HepG2 (cell line): Measurements from ENCODE around the gene SNX19. TPM values are rescaled to one million over a fixed set of nuclear protein-coding genes. Genes with fewer than 3 reads are reported as not detected.

Experiments
- ATAC-seq: fragments of 200-7000 bp; cut with Tn5 transposase; 3 replicates; pipeline ENCODE4 v1.9.1; 2020; ENCODE audit warnings: mild to moderate bottlenecking, moderate library complexity
- BruUV-seq: library from RNA; stranded (reverse); fragments of 400-500 nt; replicated peaks from 2 replicates; lab custom pipeline; 2021; lab: Mats Ljungman, UMichigan
- CTCF ChIA-PET: fragments of 300-600 bp; formaldehyde crosslinking; extraction: SDS; loops from one replicate; lab custom pipeline; 2021; ENCODE audit warnings: low total read pairs, inconsistent platforms, low intra/inter-chr PET ratio; lab: Yijun Ruan, JAX
- POLR2A ChIA-PET: fragments of 350-600 bp; sonication (Branson Sonifier 250); formaldehyde crosslinking; loops from one replicate; lab custom pipeline; 2020; ENCODE audit warnings: antibody characterized with exemption, inconsistent platforms; lab: Yijun Ruan, JAX
- DNase-seq: peaks from one replicate; pipeline ENCODE4 v3.0.0-alpha.2; 2015; ENCODE audit warnings: low spot score
- FAIRE-seq: peaks from 3 replicates; lab custom pipeline; 2011; peaks lifted over from hg19 to GRCh38; lab: Jason Lieb, UNC
- H2AFZ ChIP-seq: one replicate; pipeline ENCODE4 v1.6.1; 2011; ENCODE audit warnings: low read length, inconsistent platforms
- H3K27ac ChIP-seq: fragments of 300-600 bp; 3 replicates; pipeline ENCODE4 v1.8.0; 2011; ENCODE audit warnings: mixed run types, mild to moderate bottlenecking, mixed read lengths, low read length, inconsistent platforms; ENCODE audit not compliant: insufficient read depth; ENCODE audit errors: extremely low read length
- H3K27me3 ChIP-seq, 2 experiments: fragments of 200-600 bp in 1 of 2; 2 replicates in 1 of 2; 3 replicates in 1 of 2; pipeline versions ENCODE4 v1.6.0 to v1.8.0; 2011; ENCODE audit warnings: low read length in 2 of 2, mild to moderate bottlenecking in 2 of 2, moderate library complexity in 2 of 2, inconsistent platforms in 1 of 2; ENCODE audit not compliant: insufficient read depth in 2 of 2, control insufficient read depth in 1 of 2
- H3K36me3 ChIP-seq, 2 experiments: fragments of 200-600 bp in 1 of 2; replicated peaks in 1 of 2; 2 replicates in 1 of 2; 3 replicates in 1 of 2; pipeline versions ENCODE4 v1.5.1 to v1.8.0; 2011; ENCODE audit warnings: low read length in 2 of 2, inconsistent platforms in 1 of 2; ENCODE audit not compliant: insufficient read depth in 2 of 2, control insufficient read depth in 1 of 2
- H3K4me1 ChIP-seq: 2 replicates; pipeline ENCODE4 v1.5.1; 2012; ENCODE audit warnings: low read length, inconsistent platforms; ENCODE audit not compliant: insufficient read depth
- H3K4me2 ChIP-seq: 2 replicates; pipeline ENCODE4 v1.6.0; 2011; ENCODE audit warnings: low read depth, low read length, inconsistent platforms
- H3K4me3 ChIP-seq, 3 experiments: fragments of 200-600 bp in 1 of 3; sonication (generic), shearing (Covaris generic) in 1 of 3; replicated peaks in 1 of 3; 2 replicates each; pipeline ENCODE4 v1.5.1; 2011 to 2016; ENCODE audit warnings: low read length in 3 of 3, inconsistent platforms in 2 of 3, low read depth in 2 of 3, mild to moderate bottlenecking in 2 of 3, control low read depth in 1 of 3, mixed read lengths in 1 of 3; ENCODE audit not compliant: insufficient read depth in 1 of 3
- H3K79me2 ChIP-seq: one replicate; pipeline ENCODE4 v1.6.1; 2011; ENCODE audit warnings: low read length, inconsistent platforms; ENCODE audit not compliant: insufficient read depth
- H3K9ac ChIP-seq: 2 replicates; pipeline ENCODE4 v1.6.0; 2011; ENCODE audit warnings: mild to moderate bottlenecking, low read depth, low read length, inconsistent platforms; ENCODE audit not compliant: insufficient read depth
- H3K9me3 ChIP-seq: 2 replicates; pipeline ENCODE4 v1.5.1; 2012; ENCODE audit warnings: mild to moderate bottlenecking, low read length
- H4K20me1 ChIP-seq: 2 replicates; pipeline ENCODE4 v1.6.0; 2011; ENCODE audit warnings: inconsistent platforms, mild to moderate bottlenecking, low read length, moderate library complexity; ENCODE audit not compliant: insufficient read depth
- FOXK2 ChIP-seq: fragments of 450-650 bp; IDR thresholded peaks from 2 replicates; pipeline ENCODE4 v1.6.1; 2016
- HHEX ChIP-seq: IDR thresholded peaks from 2 replicates; pipeline ENCODE4 v1.6.1; 2016; ENCODE audit warnings: control low read depth
- MED13 ChIP-seq: sonication (generic); formaldehyde crosslinking; IDR thresholded peaks from 2 replicates; pipeline ENCODE4 v1.5.0; 2020; ENCODE audit warnings: missing genetic modification reagents
- ONECUT2 ChIP-seq: sonication (generic); formaldehyde crosslinking; IDR thresholded peaks from 2 replicates; pipeline ENCODE4 v1.4.0; 2020; ENCODE audit warnings: missing genetic modification reagents
- PAWR ChIP-seq: sonication (generic); formaldehyde crosslinking; IDR thresholded peaks from 2 replicates; pipeline ENCODE4 v1.4.0; 2020; ENCODE audit warnings: missing genetic modification reagents, mild to moderate bottlenecking, borderline replicate concordance
- PPARG ChIP-seq: conservative IDR thresholded peaks from 2 replicates; pipeline ENCODE4 v1.6.1; 2016; ENCODE audit warnings: missing biosample characterization, missing genetic modification reagents
- RFXAP ChIP-seq: sonication (generic); formaldehyde crosslinking; IDR thresholded peaks from 2 replicates; pipeline ENCODE4 v1.4.0; 2020; ENCODE audit warnings: missing genetic modification reagents, borderline replicate concordance
- SALL1 ChIP-seq: sonication (generic); formaldehyde crosslinking; IDR thresholded peaks from 2 replicates; pipeline ENCODE4 v1.8.0; 2022; ENCODE audit warnings: mild to moderate bottlenecking, missing genetic modification reagents
- SKI ChIP-seq: fragments of 450-650 bp; IDR thresholded peaks from one replicate; pipeline ENCODE4 v1.6.1; 2018; ENCODE audit warnings: mild to moderate bottlenecking; ENCODE audit not compliant: partially characterized antibody
- ZMYM2 ChIP-seq: sonication (generic); formaldehyde crosslinking; IDR thresholded peaks from 2 replicates; pipeline ENCODE4 v1.8.0; 2022; ENCODE audit warnings: mild to moderate bottlenecking, missing genetic modification reagents
- ZNF331 ChIP-seq: sonication (generic); formaldehyde crosslinking; IDR thresholded peaks from 2 replicates; pipeline ENCODE4 v1.4.0; 2020; ENCODE audit warnings: missing genetic modification reagents
- ZNF496 ChIP-seq: sonication (generic); formaldehyde crosslinking; IDR thresholded peaks from 2 replicates; pipeline ENCODE4 v1.8.1; 2023; ENCODE audit warnings: mild to moderate bottlenecking, moderate library complexity, missing genetic modification reagents; ENCODE audit not compliant: insufficient replicate concordance
- ZNF670 ChIP-seq: sonication (generic); formaldehyde crosslinking; IDR thresholded peaks from 2 replicates; pipeline ENCODE4 v1.8.0; 2022; ENCODE audit warnings: mild to moderate bottlenecking, missing genetic modification reagents, borderline replicate concordance
- WGBS: methylation state at CpG from one replicate; pipeline ENCODE4 v1.1.6; 2017; ENCODE audit warnings: low lambda C conversion rate; 5-methylcytosine and 5-hydroxymethylcytosine counted together
- in situ Hi-C: cut with HindIII; loops from 2 replicates; pipeline ENCODE4 v1.10.0; 2017; ENCODE audit warnings: low pct_unique_long_range_greater_than_20kb; ENCODE audit not compliant: extremely low pct_ligation_motif_present
- intact Hi-C: fragments of 100-400 bp; cut with micrococcal nuclease; formaldehyde crosslinking; loops from one replicate; pipeline ENCODE4 v1.10.0; 2022; ENCODE audit not compliant: unreplicated experiment
- polyA plus RNA-seq, 8 experiments: library from polyadenylated mRNA; depleted of rRNA in 3 of 8; stranded (reverse) in 7 of 8; unstranded in 1 of 8; fragments of >200 nt; fragmentation: Illumina TruSeq in 4 of 8; extraction: Trizol in 4 of 8; gene quantifications; 2 replicates each; pipeline versions ENCODE4 v1.2.1 to v1.2.3, GENCODE V29; 2011 to 2016; ENCODE audit warnings: low read depth in 4 of 8, missing spikeins in 1 of 8, mixed read lengths in 1 of 8; ENCODE audit not compliant: insufficient read depth in 1 of 8
- total RNA-seq, 5 experiments: library from RNA; depleted of rRNA; stranded (reverse); fragments of >200 nt; fragmentation: Illumina TruSeq; extraction: Trizol; gene quantifications; 2 replicates each; pipeline ENCODE4 v1.2.3, GENCODE V29; 2016; ENCODE audit warnings: low read depth in 1 of 5
- TF ChIP-seq, protein P1 (sequence below): IDR thresholded peaks from 2 replicates; pipeline ENCODE4 v1.6.1; 2016; ENCODE audit warnings: low read depth, missing genetic modification reagents, missing compliant biosample characterization

The SNX19 gene
- total and polyA plus RNA-seq, 2 of the 13 experiments (the other 11 are each of a cell fraction or from before 2014, with no cell fraction given), result 0.13 to 0.27 TPM

- H2AFZ ChIP-seq, result no peak overlapping the region
- H3K9me3 ChIP-seq, result no peaks in the 10 kb centered on the region
- DNase-seq (no peak), FAIRE-seq (no peak), ATAC-seq (no peak)
- H4K20me1 ChIP-seq, result no peaks in the 10 kb centered on the region
- H3K4me1 ChIP-seq, result peaks cover 17% of the 10 kb centered on the region
- H3K27ac ChIP-seq, result no peak overlapping the region
- H3K9ac ChIP-seq, result no peak overlapping the region
- peaks cover 0 to 13% of the 10 kb centered on the region in 2 experiments; a peak in 3 of 5 replicates for H3K27me3 ChIP-seq
- no peaks in the 10 kb centered on the region for H3K36me3 ChIP-seq
- no TSS peak for BruUV-seq
- TF ChIP-seq ONECUT2 (CRISPR knock-in tag) (no peak), ZNF496 (CRISPR knock-in tag) (no peak), ZNF670 (CRISPR knock-in tag) (no peak), PAWR (CRISPR knock-in tag) (no peak), SALL1 (no peak), SKI (no peak), MED13 (no peak), HHEX (CRISPR knock-in tag) (no peak), RFXAP (CRISPR knock-in tag) (no peak), PPARG (CRISPR knock-in tag) (no peak), ZNF331 (CRISPR knock-in tag) (no peak), FOXK2 (no peak), ZMYM2 (CRISPR knock-in tag) (no peak)
- TF ChIP-seq, protein P1, sequence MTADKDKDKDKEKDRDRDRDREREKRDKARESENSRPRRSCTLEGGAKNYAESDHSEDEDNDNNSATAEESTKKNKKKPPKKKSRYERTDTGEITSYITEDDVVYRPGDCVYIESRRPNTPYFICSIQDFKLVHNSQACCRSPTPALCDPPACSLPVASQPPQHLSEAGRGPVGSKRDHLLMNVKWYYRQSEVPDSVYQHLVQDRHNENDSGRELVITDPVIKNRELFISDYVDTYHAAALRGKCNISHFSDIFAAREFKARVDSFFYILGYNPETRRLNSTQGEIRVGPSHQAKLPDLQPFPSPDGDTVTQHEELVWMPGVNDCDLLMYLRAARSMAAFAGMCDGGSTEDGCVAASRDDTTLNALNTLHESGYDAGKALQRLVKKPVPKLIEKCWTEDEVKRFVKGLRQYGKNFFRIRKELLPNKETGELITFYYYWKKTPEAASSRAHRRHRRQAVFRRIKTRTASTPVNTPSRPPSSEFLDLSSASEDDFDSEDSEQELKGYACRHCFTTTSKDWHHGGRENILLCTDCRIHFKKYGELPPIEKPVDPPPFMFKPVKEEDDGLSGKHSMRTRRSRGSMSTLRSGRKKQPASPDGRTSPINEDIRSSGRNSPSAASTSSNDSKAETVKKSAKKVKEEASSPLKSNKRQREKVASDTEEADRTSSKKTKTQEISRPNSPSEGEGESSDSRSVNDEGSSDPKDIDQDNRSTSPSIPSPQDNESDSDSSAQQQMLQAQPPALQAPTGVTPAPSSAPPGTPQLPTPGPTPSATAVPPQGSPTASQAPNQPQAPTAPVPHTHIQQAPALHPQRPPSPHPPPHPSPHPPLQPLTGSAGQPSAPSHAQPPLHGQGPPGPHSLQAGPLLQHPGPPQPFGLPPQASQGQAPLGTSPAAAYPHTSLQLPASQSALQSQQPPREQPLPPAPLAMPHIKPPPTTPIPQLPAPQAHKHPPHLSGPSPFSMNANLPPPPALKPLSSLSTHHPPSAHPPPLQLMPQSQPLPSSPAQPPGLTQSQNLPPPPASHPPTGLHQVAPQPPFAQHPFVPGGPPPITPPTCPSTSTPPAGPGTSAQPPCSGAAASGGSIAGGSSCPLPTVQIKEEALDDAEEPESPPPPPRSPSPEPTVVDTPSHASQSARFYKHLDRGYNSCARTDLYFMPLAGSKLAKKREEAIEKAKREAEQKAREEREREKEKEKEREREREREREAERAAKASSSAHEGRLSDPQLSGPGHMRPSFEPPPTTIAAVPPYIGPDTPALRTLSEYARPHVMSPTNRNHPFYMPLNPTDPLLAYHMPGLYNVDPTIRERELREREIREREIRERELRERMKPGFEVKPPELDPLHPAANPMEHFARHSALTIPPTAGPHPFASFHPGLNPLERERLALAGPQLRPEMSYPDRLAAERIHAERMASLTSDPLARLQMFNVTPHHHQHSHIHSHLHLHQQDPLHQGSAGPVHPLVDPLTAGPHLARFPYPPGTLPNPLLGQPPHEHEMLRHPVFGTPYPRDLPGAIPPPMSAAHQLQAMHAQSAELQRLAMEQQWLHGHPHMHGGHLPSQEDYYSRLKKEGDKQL (CRISPR knock-in tag), result no peak
- WGBS, result 58% methylated on average over 4 of the region's 4 CpGs
- H3K79me2 ChIP-seq, result no peaks in the 10 kb centered on the region
- intact Hi-C loops (no loop called here), in situ Hi-C loops (loop anchor here (5.0 kb wide), 1 partner anchor 430 kb away; no protein-coding TSS in a partner anchor)
- POLR2A ChIA-PET, result no interaction called here
- CTCF ChIA-PET, result interaction anchor here (2.1 kb wide), 1 partner anchor 432 kb away, joined by 12 read pairs; no protein-coding TSS in a partner anchor
- H3K4me2 ChIP-seq, result no peak overlapping the region
- H3K4me3 ChIP-seq, result no peak overlapping the region
These were observed 49.4 kb downstream of the SNX19 start for GRCh38 chr11:130866831-130867230.
